Mesenchymal stem cell (in vitro differentiated cells and primary cell): ENCODE data around the gene VCPKMT.

Experiments used
- DNase-seq: peaks from one replicate; pipeline ENCODE4 v3.0.0-alpha.2; 2013
- H2AFZ ChIP-seq: one replicate; pipeline ENCODE4 v1.6.1; 2013; ENCODE audit warnings: low read depth, mild to moderate bottlenecking, control low read depth, inconsistent platforms, low read length, moderate library complexity
- H2AK5ac ChIP-seq: 2 replicates; pipeline ENCODE4 v1.6.1; 2013; ENCODE audit warnings: low read length, moderate library complexity, mild to moderate bottlenecking, inconsistent platforms; ENCODE audit not compliant: severe bottlenecking
- H2BK120ac ChIP-seq: one replicate; pipeline ENCODE4 v1.6.1; 2013; ENCODE audit warnings: low read depth, mild to moderate bottlenecking, inconsistent platforms, low read length, moderate library complexity
- H2BK12ac ChIP-seq, 2 experiments: one replicate each; pipeline ENCODE4 v1.6.1; 2013; ENCODE audit warnings: inconsistent platforms in 2 of 2, low read length in 2 of 2, mild to moderate bottlenecking in 2 of 2, moderate library complexity in 2 of 2, control low read depth in 1 of 2
- H2BK15ac ChIP-seq: one replicate; pipeline ENCODE4 v1.6.1; 2013; ENCODE audit warnings: mild to moderate bottlenecking, low read depth, inconsistent platforms; ENCODE audit not compliant: poor library complexity, severe bottlenecking
- H2BK5ac ChIP-seq: 2 replicates; pipeline ENCODE4 v1.6.1; 2013; ENCODE audit warnings: low read depth, mild to moderate bottlenecking, low read length, control low read depth, inconsistent platforms; ENCODE audit not compliant: poor library complexity, severe bottlenecking
- H3K14ac ChIP-seq, 2 experiments: one replicate each; pipeline ENCODE4 v1.6.1; 2013; ENCODE audit warnings: inconsistent platforms in 2 of 2, low read length in 2 of 2, control low read depth in 1 of 2, mild to moderate bottlenecking in 1 of 2, moderate library complexity in 1 of 2
- H3K18ac ChIP-seq, 2 experiments: one replicate each; pipeline ENCODE4 v1.6.1; 2013; ENCODE audit warnings: inconsistent platforms in 2 of 2, low read length in 2 of 2, control low read depth in 1 of 2, low read depth in 1 of 2, mild to moderate bottlenecking in 1 of 2
- H3K23ac ChIP-seq, 2 experiments: one replicate each; pipeline ENCODE4 v1.6.1; 2013; ENCODE audit warnings: inconsistent platforms in 2 of 2, low read length in 2 of 2, mild to moderate bottlenecking in 2 of 2, moderate library complexity in 2 of 2, control low read depth in 1 of 2
- H3K27ac ChIP-seq: 2 replicates; pipeline ENCODE4 v1.5.1; 2013; ENCODE audit warnings: mild to moderate bottlenecking, moderate library complexity, low read length, control low read depth, inconsistent platforms; ENCODE audit not compliant: poor library complexity, severe bottlenecking
- H3K27me3 ChIP-seq, 2 experiments: 2 replicates each; pipeline versions ENCODE4 v1.6.1 to v1.7.0; 2013; ENCODE audit warnings: low read length in 2 of 2, mild to moderate bottlenecking in 2 of 2, moderate library complexity in 2 of 2, control low read depth in 1 of 2, inconsistent platforms in 1 of 2; ENCODE audit not compliant: control insufficient read depth in 1 of 2, insufficient read depth in 1 of 2
- H3K36me3 ChIP-seq, 2 experiments: 2 replicates each; pipeline versions ENCODE4 v1.6.1 to v1.7.0; 2013; ENCODE audit warnings: low read length in 2 of 2, control low read depth in 1 of 2, inconsistent platforms in 1 of 2, low read depth in 1 of 2, mild to moderate bottlenecking in 1 of 2; ENCODE audit not compliant: insufficient read depth in 2 of 2, control insufficient read depth in 1 of 2
- H3K4ac ChIP-seq, 2 experiments: one replicate each; pipeline ENCODE4 v1.6.1; 2013; ENCODE audit warnings: inconsistent platforms in 2 of 2, low read length in 2 of 2, mild to moderate bottlenecking in 2 of 2, moderate library complexity in 2 of 2, control low read depth in 1 of 2, low read depth in 1 of 2
- H3K4me1 ChIP-seq: 2 replicates; pipeline ENCODE4 v1.6.1; 2013; ENCODE audit warnings: low read depth, low read length, control low read depth; ENCODE audit not compliant: control insufficient read depth, insufficient read depth
- H3K4me2 ChIP-seq: 2 replicates; pipeline ENCODE4 v1.6.1; 2013; ENCODE audit warnings: low read length, mild to moderate bottlenecking, inconsistent platforms; ENCODE audit not compliant: poor library complexity, severe bottlenecking
- H3K4me3 ChIP-seq, 2 experiments: 2 replicates each; pipeline versions ENCODE4 v1.5.1 to v1.7.0; 2013; ENCODE audit warnings: low read length in 2 of 2, mild to moderate bottlenecking in 2 of 2, control low read depth in 1 of 2, low read depth in 1 of 2; ENCODE audit not compliant: insufficient read depth in 1 of 2
- H3K79me1 ChIP-seq: replicated peaks from 2 replicates; pipeline ENCODE4 v1.6.1; 2013; ENCODE audit warnings: mild to moderate bottlenecking, control low read depth, low read length, inconsistent platforms; ENCODE audit not compliant: poor library complexity, severe bottlenecking
- H3K9ac ChIP-seq: 2 replicates; pipeline ENCODE4 v1.7.0; 2013; ENCODE audit warnings: mild to moderate bottlenecking, low read length, moderate library complexity
- H3K9me3 ChIP-seq: 2 replicates; pipeline ENCODE4 v1.7.0; 2013; ENCODE audit warnings: mild to moderate bottlenecking, low read length; ENCODE audit not compliant: control insufficient read depth
- H4K8ac ChIP-seq: one replicate; pipeline ENCODE4 v1.6.1; 2013; ENCODE audit warnings: inconsistent platforms, mild to moderate bottlenecking, low read length, moderate library complexity
- H4K91ac ChIP-seq: one replicate; pipeline ENCODE4 v1.6.1; 2013; ENCODE audit warnings: mild to moderate bottlenecking, low read length, inconsistent platforms
- WGBS: methylation state at CpG from one replicate; pipeline ENCODE4 v1.1.7; 2013; ENCODE audit warnings: mixed read lengths; 5-methylcytosine and 5-hydroxymethylcytosine counted together

VCPKMT gene

GRCh38 chr14:50063876-50064420 is 52.4 kb downstream of the VCPKMT start:
- WGBS: 96% methylated on average over 8 of the region's 9 CpGs
- no peak overlapping the region for H3K14ac ChIP-seq
- H3K4me1 ChIP-seq: peaks cover 31% of the 10 kb centered on the region
- H2AK5ac ChIP-seq: peak overlapping the region; percentile 5
- H2BK5ac ChIP-seq: no peak overlapping the region
- H2BK12ac ChIP-seq: peak overlapping the region; percentile 23 to 35
- no peak overlapping the region for H2AFZ ChIP-seq
- H2BK15ac ChIP-seq: no peak overlapping the region
- H3K9me3 ChIP-seq: no peaks in the 10 kb centered on the region
- no peaks in the 10 kb centered on the region for H3K27me3 ChIP-seq
- H2BK120ac ChIP-seq: no peak overlapping the region
- H3K27ac ChIP-seq: no peak overlapping the region
- H3K23ac ChIP-seq: no peak overlapping the region
- no peak overlapping the region for H3K4me2 ChIP-seq
- H3K36me3 ChIP-seq: no peaks in the 10 kb centered on the region
- H4K91ac ChIP-seq: no peak overlapping the region
- no peak overlapping the region for H3K4me3 ChIP-seq
- no peak overlapping the region for H3K4ac ChIP-seq
- no peak for DNase-seq
- no peaks in the 10 kb centered on the region for H3K79me1 ChIP-seq
- no peak overlapping the region for H4K8ac ChIP-seq
- H3K9ac ChIP-seq: no peak overlapping the region
- peak overlapping the region in 1 of 2 experiments; percentile 26 for H3K18ac ChIP-seq

GRCh38 chr14:50062438-50063085 is 53.8 kb downstream of the VCPKMT start:
- Histone ChIP-seq H3K36me3 (no peaks in the 10 kb centered on the region), H4K8ac (peak overlapping the region; percentile 80), H2BK15ac (no peak overlapping the region), H2BK5ac (peak overlapping the region; percentile 77), H3K27me3 (no peaks in the 10 kb centered on the region), H3K4ac (peak overlapping the region; percentile 76 to 99), H3K23ac (peak overlapping the region in 1 of 2 experiments; percentile 54), H3K27ac (peak overlapping the region; percentile 98), H3K4me3 (no peak overlapping the region), H3K14ac (peak overlapping the region in 1 of 2 experiments; percentile 95), H3K18ac (peak overlapping the region; percentile 86 to 98), H4K91ac (peak overlapping the region; percentile 93), H3K79me1 (no peaks in the 10 kb centered on the region), H2BK120ac (peak overlapping the region; percentile 74), H3K9ac (peak overlapping the region; percentile 83), H3K4me1 (peaks cover 31% of the 10 kb centered on the region), H3K9me3 (no peaks in the 10 kb centered on the region), H2BK12ac (peak overlapping the region; percentile 94 to 100), H2AK5ac (peak overlapping the region; percentile 87), H3K4me2 (no peak overlapping the region), H2AFZ (peak overlapping the region; percentile 67)
- DNase-seq: peak; percentile 85
- WGBS: 52% methylated on average over 7 of the region's 7 CpGs

- no peaks in the 10 kb centered on the region for H3K36me3 ChIP-seq
- H2BK12ac ChIP-seq: peak overlapping the region; percentile 51 to 100
- H3K27me3 ChIP-seq: no peaks in the 10 kb centered on the region
- WGBS: 35% methylated on average over 11 of the region's 11 CpGs
- H3K9ac ChIP-seq: peak overlapping the region; percentile 83
- H3K79me1 ChIP-seq: no peaks in the 10 kb centered on the region
- H4K91ac ChIP-seq: peak overlapping the region; percentile 93
- peak overlapping the region; percentile 76 to 99 for H3K4ac ChIP-seq
- H3K4me3 ChIP-seq: no peak overlapping the region
- H2BK15ac ChIP-seq: peak overlapping the region; percentile 32
- H3K23ac ChIP-seq: peak overlapping the region in 1 of 2 experiments; percentile 54
- H3K18ac ChIP-seq: peak overlapping the region; percentile 86 to 98
- peak; percentile 78 for DNase-seq
- peak overlapping the region; percentile 87 for H2AK5ac ChIP-seq
- peak overlapping the region; percentile 98 for H3K27ac ChIP-seq
- H3K4me1 ChIP-seq: peaks cover 31% of the 10 kb centered on the region
- H3K4me2 ChIP-seq: no peak overlapping the region
- peak overlapping the region in 1 of 2 experiments; percentile 95 for H3K14ac ChIP-seq
- H4K8ac ChIP-seq: peak overlapping the region; percentile 57
- peak overlapping the region; percentile 74 for H2BK120ac ChIP-seq
- H3K9me3 ChIP-seq: no peaks in the 10 kb centered on the region
- peak overlapping the region; percentile 77 for H2BK5ac ChIP-seq
- peak overlapping the region; percentile 67 for H2AFZ ChIP-seq
Observed at GRCh38 chr14:50061664-50062437, 54.5 kb downstream of the VCPKMT start.
